A673 (cell line): ENCODE measurements around the gene ADGRA1. TPM values are rescaled to one million over a fixed set of nuclear protein-coding genes. Genes with fewer than 3 reads are reported as not detected.

Experiments used
- BruUV-seq: library from RNA; stranded (reverse); fragments of 400-500 nt; replicated peaks from 2 replicates; lab custom pipeline; 2021; lab: Mats Ljungman, UMichigan
- CTCF ChIA-PET: fragments of 300-600 bp; sonication (Branson Sonifier 250); formaldehyde crosslinking; loops from one replicate; lab custom pipeline; 2022; ENCODE audit warnings: antibody characterized with exemption; lab: Charles Lee
- POLR2A ChIA-PET: fragments of 300-600 bp; sonication (Branson Sonifier 250); formaldehyde crosslinking; loops from one replicate; lab custom pipeline; 2022; ENCODE audit warnings: antibody characterized with exemption; ENCODE audit not compliant: low non-redundant PET; lab: Charles Lee
- DNase-seq: peaks from one replicate; pipeline ENCODE4 v3.0.0-alpha.2; 2015; ENCODE audit warnings: low spot score
- H3K27ac ChIP-seq: fragments of 200-600 bp; sonication (generic); 2 replicates; pipeline ENCODE4 v1.5.1; 2016; ENCODE audit warnings: mixed run types, low read depth, mild to moderate bottlenecking, mixed read lengths, antibody characterized with exemption, low read length; ENCODE audit not compliant: poor library complexity, severe bottlenecking
- H3K27me3 ChIP-seq: fragments of 200-600 bp; sonication (generic); replicated peaks from 2 replicates; pipeline ENCODE4 v1.6.1; 2017; ENCODE audit warnings: mixed run types, low read depth, mild to moderate bottlenecking, mixed read lengths, antibody characterized with exemption, low read length; ENCODE audit not compliant: insufficient read depth, poor library complexity
- H3K36me3 ChIP-seq: fragments of 200-600 bp; sonication (generic); 2 replicates; pipeline ENCODE4 v1.6.1; 2016; ENCODE audit warnings: mixed run types, mild to moderate bottlenecking, mixed read lengths, antibody characterized with exemption, low read length; ENCODE audit not compliant: insufficient read depth, poor library complexity, severe bottlenecking
- H3K4me1 ChIP-seq: fragments of 200-600 bp; sonication (generic); 2 replicates; pipeline ENCODE4 v1.6.1; 2017; ENCODE audit warnings: mixed run types, mild to moderate bottlenecking, mixed read lengths, antibody characterized with exemption, low read length; ENCODE audit not compliant: insufficient read depth, poor library complexity, severe bottlenecking
- H3K4me3 ChIP-seq: fragments of 200-600 bp; sonication (generic); 2 replicates; pipeline ENCODE4 v1.5.1; 2016; ENCODE audit warnings: low read depth, mixed run types, mild to moderate bottlenecking, mixed read lengths, low read length; ENCODE audit not compliant: poor library complexity, severe bottlenecking
- H3K9me3 ChIP-seq: fragments of 200-600 bp; sonication (generic); 2 replicates; pipeline ENCODE4 v1.6.1; 2016; ENCODE audit warnings: mixed run types, low read depth, mild to moderate bottlenecking, mixed read lengths, antibody characterized with exemption, low read length; ENCODE audit not compliant: poor library complexity, severe bottlenecking
- CTCF ChIP-seq: fragments of 300-800, 200-600 bp; sonication (generic); conservative IDR thresholded peaks from 2 replicates; pipeline ENCODE4 v1.5.1; 2017; ENCODE audit warnings: low read depth, mild to moderate bottlenecking, antibody characterized with exemption, low read length, moderate library complexity, mixed read lengths
- EZH2 ChIP-seq: fragments of 200-600 bp; sonication (generic); IDR thresholded peaks from 2 replicates; pipeline ENCODE4 v1.6.1; 2017; ENCODE audit warnings: borderline replicate concordance, low read depth, mild to moderate bottlenecking, mixed read lengths, antibody characterized with exemption, low read length; ENCODE audit not compliant: poor library complexity, severe bottlenecking
- intact Hi-C: fragments of 100-400 bp; cut with micrococcal nuclease; formaldehyde crosslinking; loops from one replicate; pipeline ENCODE4 v1.10.0; 2022; ENCODE audit not compliant: unreplicated experiment
- total RNA-seq: library from RNA; stranded (reverse); gene quantifications from 2 replicates; pipeline ENCODE4 v1.2.3, GENCODE V29; 2021

The ADGRA1 gene
- total RNA-seq, 1 experiment from 2014 or later: 0.82 TPM

GRCh38 chr10:133062635-133063034 is 25.1 kb upstream of the ADGRA1 start:
- no peak overlapping the region for H3K4me3 ChIP-seq
- no peaks in the 10 kb centered on the region for H3K9me3 ChIP-seq
- no peaks in the 10 kb centered on the region for H3K4me1 ChIP-seq
- DNase-seq: no peak
- BruUV-seq: no TSS peak
- H3K27ac ChIP-seq: no peak overlapping the region
- CTCF ChIA-PET: no interaction called here
- intact Hi-C loops: no loop called here
- no peak for TF ChIP-seq CTCF
- no peak for TF ChIP-seq EZH2
- no peaks in the 10 kb centered on the region for H3K36me3 ChIP-seq
- peaks cover 9% of the 10 kb centered on the region for H3K27me3 ChIP-seq
- POLR2A ChIA-PET: no interaction called here

- no TSS peak for BruUV-seq
- Histone ChIP-seq H3K27ac (no peak overlapping the region), H3K27me3 (peaks cover 25% of the 10 kb centered on the region), H3K4me3 (no peak overlapping the region), H3K4me1 (no peaks in the 10 kb centered on the region), H3K36me3 (no peaks in the 10 kb centered on the region), H3K9me3 (no peaks in the 10 kb centered on the region)
- intact Hi-C loops: no loop called here
- ChIA-PET POLR2A (no interaction called here), CTCF (no interaction called here)
- no peak for TF ChIP-seq EZH2
- no peak for TF ChIP-seq CTCF
- DNase-seq: no peak
Observed at GRCh38 chr10:133067149-133068105, 20.3 kb upstream of the ADGRA1 start.

- TF ChIP-seq EZH2: no peak
- TF ChIP-seq CTCF: no peak
- ChIA-PET POLR2A (no interaction called here), CTCF (no interaction called here)
- no peaks in the 10 kb centered on the region for H3K36me3 ChIP-seq
- H3K27ac ChIP-seq: no peak overlapping the region
- H3K27me3 ChIP-seq: peaks cover 25% of the 10 kb centered on the region
- no TSS peak for BruUV-seq
- no peak for DNase-seq
- H3K4me1 ChIP-seq: no peaks in the 10 kb centered on the region
- H3K4me3 ChIP-seq: no peak overlapping the region
- no peaks in the 10 kb centered on the region for H3K9me3 ChIP-seq
- intact Hi-C loops: no loop called here
Observed at GRCh38 chr10:133068111-133069032, 19.4 kb upstream of the ADGRA1 start.
